Activated naive CD4-positive, alpha-beta T cell treated with anti-CD3 and anti-CD28 coated beads for 36 hours (primary cell): ENCODE data around the gene GLIS1. TPM values are rescaled to one million over a fixed set of nuclear protein-coding genes. Genes with fewer than 3 reads are reported as not detected.
"Not testable (repeated sequence)": the region's sequence is repeated elsewhere in the genome, so short reads cannot be mapped to it uniquely, and the experiment has no call there.

ENCODE experiments used
- CTCF ChIA-PET: fragments of 350-600 bp; sonication (Branson Sonifier 250); formaldehyde crosslinking; loops from one replicate; lab custom pipeline; 2021; ENCODE audit warnings: antibody characterized with exemption; lab: Charles Lee
- DNase-seq: peaks from one replicate; pipeline ENCODE4 v3.0.0-alpha.2; 2020
- H3K27ac Mint-ChIP-seq: one replicate; pipeline ENCODE4 v1.8.0; 2021; ENCODE audit warnings: mild to moderate bottlenecking, mixed read lengths
- H3K27me3 Mint-ChIP-seq: one replicate; pipeline ENCODE4 v1.8.0; 2021; ENCODE audit warnings: low read depth, mixed read lengths
- H3K36me3 Mint-ChIP-seq: one replicate; pipeline ENCODE4 v1.8.0; 2021; ENCODE audit warnings: low read depth, mixed read lengths
- H3K4me1 Mint-ChIP-seq: one replicate; pipeline ENCODE4 v1.8.0; 2021; ENCODE audit warnings: low read depth, mixed read lengths
- H3K4me3 Mint-ChIP-seq: one replicate; pipeline ENCODE4 v1.8.0; 2021; ENCODE audit warnings: mild to moderate bottlenecking, moderate library complexity, mixed read lengths
- H3K9me3 Mint-ChIP-seq: one replicate; pipeline ENCODE4 v1.8.0; 2021; ENCODE audit warnings: mixed read lengths
- intact Hi-C: fragments of 100-400 bp; cut with micrococcal nuclease; formaldehyde crosslinking; loops from one replicate; pipeline ENCODE4 v1.15.1; 2023
- total RNA-seq, 2 experiments: library from RNA; stranded (reverse); gene quantifications; one replicate each; pipeline ENCODE4 v1.2.3, GENCODE V29; 2021

GLIS1 gene
- total RNA-seq, 2 experiments from 2014 or later, result not detected

GRCh38 chr1:53652441-53653199, 86.3 kb downstream of the GLIS1 start:
- CTCF ChIA-PET, result no interaction called here
- intact Hi-C loops, result no loop called here
- H3K4me3 Mint-ChIP-seq, result no peak overlapping the region
- no peaks in the 10 kb centered on the region for H3K4me1 Mint-ChIP-seq
- H3K27ac Mint-ChIP-seq, result no peak overlapping the region
- no peaks in the 10 kb centered on the region for H3K27me3 Mint-ChIP-seq
- DNase-seq, result no peak
- no peaks in the 10 kb centered on the region for H3K36me3 Mint-ChIP-seq
- no peaks in the 10 kb centered on the region for H3K9me3 Mint-ChIP-seq

GRCh38 chr1:53651356-53651755, 87.6 kb downstream of the GLIS1 start:
- Mint-ChIP-seq H3K4me3 (no peak overlapping the region), H3K9me3 (no peaks in the 10 kb centered on the region), H3K4me1 (no peaks in the 10 kb centered on the region), H3K27ac (no peak overlapping the region), H3K36me3 (no peaks in the 10 kb centered on the region), H3K27me3 (no peaks in the 10 kb centered on the region)
- intact Hi-C loops, result no loop called here
- no peak for DNase-seq
- CTCF ChIA-PET, result no interaction called here

GRCh38 chr1:53648516-53648915, 90.4 kb downstream of the GLIS1 start:
- Mint-ChIP-seq H3K36me3 (no peaks in the 10 kb centered on the region), H3K4me3 (no peak overlapping the region), H3K9me3 (no peaks in the 10 kb centered on the region), H3K27me3 (peaks cover 3% of the 10 kb centered on the region), H3K4me1 (no peaks in the 10 kb centered on the region), H3K27ac (no peak overlapping the region)
- CTCF ChIA-PET, result no interaction called here
- intact Hi-C loops, result no loop called here
- no peak for DNase-seq

- H3K4me1 Mint-ChIP-seq, H3K27ac Mint-ChIP-seq, H3K36me3 Mint-ChIP-seq, intact Hi-C loops, H3K4me3 Mint-ChIP-seq, H3K9me3 Mint-ChIP-seq, H3K27me3 Mint-ChIP-seq, DNase-seq: not testable (repeated sequence)
- CTCF ChIA-PET, result interaction anchor here (1.3 kb wide), 1 partner anchor 255 kb away, joined by 3 read pairs; no protein-coding TSS in a partner anchor
These were observed 91.0 kb downstream of the GLIS1 start for GRCh38 chr1:53647915-53648314.

GRCh38 chr1:53646732-53647131, 92.2 kb downstream of the GLIS1 start:
- no peak for DNase-seq
- intact Hi-C loops, result no loop called here
- Mint-ChIP-seq H3K36me3 (no peaks in the 10 kb centered on the region), H3K27me3 (peaks cover 3% of the 10 kb centered on the region), H3K4me1 (no peaks in the 10 kb centered on the region), H3K27ac (no peak overlapping the region), H3K4me3 (no peak overlapping the region), H3K9me3 (no peaks in the 10 kb centered on the region)
- CTCF ChIA-PET, result interaction anchor here (1.3 kb wide), 1 partner anchor 254 kb away, joined by 3 read pairs; no protein-coding TSS in a partner anchor

- Mint-ChIP-seq H3K27me3 (peaks cover 3% of the 10 kb centered on the region), H3K9me3 (no peaks in the 10 kb centered on the region), H3K27ac (no peak overlapping the region), H3K4me1 (no peaks in the 10 kb centered on the region), H3K36me3 (no peaks in the 10 kb centered on the region), H3K4me3 (no peak overlapping the region)
- intact Hi-C loops, result no loop called here
- CTCF ChIA-PET, result no interaction called here
- DNase-seq, result no peak
These were observed 93.3 kb downstream of the GLIS1 start for GRCh38 chr1:53645690-53646078.

- DNase-seq, result no peak
- Mint-ChIP-seq H3K4me1 (no peaks in the 10 kb centered on the region), H3K4me3 (no peak overlapping the region), H3K27me3 (peaks cover 3% of the 10 kb centered on the region), H3K36me3 (no peaks in the 10 kb centered on the region), H3K9me3 (no peaks in the 10 kb centered on the region), H3K27ac (no peak overlapping the region)
- CTCF ChIA-PET, result no interaction called here
- intact Hi-C loops, result no loop called here
These were observed 93.9 kb downstream of the GLIS1 start for GRCh38 chr1:53644909-53645689.

- H3K27me3 Mint-ChIP-seq, result peaks cover 3% of the 10 kb centered on the region
- no peak overlapping the region for H3K4me3 Mint-ChIP-seq
- no peak overlapping the region for H3K27ac Mint-ChIP-seq
- DNase-seq, result no peak
- H3K9me3 Mint-ChIP-seq, result no peaks in the 10 kb centered on the region
- no peaks in the 10 kb centered on the region for H3K36me3 Mint-ChIP-seq
- intact Hi-C loops, result no loop called here
- H3K4me1 Mint-ChIP-seq, result no peaks in the 10 kb centered on the region
- CTCF ChIA-PET, result no interaction called here
These were observed 94.5 kb downstream of the GLIS1 start for GRCh38 chr1:53644496-53644895.

- Mint-ChIP-seq H3K27me3 (peaks cover 3% of the 10 kb centered on the region), H3K4me3 (no peak overlapping the region), H3K9me3 (no peaks in the 10 kb centered on the region), H3K36me3 (no peaks in the 10 kb centered on the region), H3K27ac (no peak overlapping the region), H3K4me1 (no peaks in the 10 kb centered on the region)
- intact Hi-C loops, result no loop called here
- no peak for DNase-seq
- CTCF ChIA-PET, result no interaction called here
These were observed 95.0 kb downstream of the GLIS1 start for GRCh38 chr1:53643881-53644390.

- no peaks in the 10 kb centered on the region for H3K36me3 Mint-ChIP-seq
- CTCF ChIA-PET, result no interaction called here
- intact Hi-C loops, result no loop called here
- DNase-seq, result no peak
- H3K9me3 Mint-ChIP-seq, result no peaks in the 10 kb centered on the region
- H3K4me3 Mint-ChIP-seq, result no peak overlapping the region
- H3K27me3 Mint-ChIP-seq, result peaks cover 3% of the 10 kb centered on the region
- H3K27ac Mint-ChIP-seq, result no peak overlapping the region
- H3K4me1 Mint-ChIP-seq, result no peaks in the 10 kb centered on the region
These were observed 95.7 kb downstream of the GLIS1 start for GRCh38 chr1:53643041-53643880.

- H3K4me3 Mint-ChIP-seq, result no peak overlapping the region
- no peak for DNase-seq
- no peaks in the 10 kb centered on the region for H3K9me3 Mint-ChIP-seq
- H3K4me1 Mint-ChIP-seq, result no peaks in the 10 kb centered on the region
- no peaks in the 10 kb centered on the region for H3K36me3 Mint-ChIP-seq
- H3K27me3 Mint-ChIP-seq, result peaks cover 3% of the 10 kb centered on the region
- intact Hi-C loops, result no loop called here
- H3K27ac Mint-ChIP-seq, result no peak overlapping the region
- CTCF ChIA-PET, result no interaction called here
These were observed 96.4 kb downstream of the GLIS1 start for GRCh38 chr1:53642607-53643006.

GRCh38 chr1:53642215-53642555, 96.8 kb downstream of the GLIS1 start:
- H3K27me3 Mint-ChIP-seq, result peaks cover 3% of the 10 kb centered on the region
- no peaks in the 10 kb centered on the region for H3K9me3 Mint-ChIP-seq
- intact Hi-C loops, result no loop called here
- H3K27ac Mint-ChIP-seq, result no peak overlapping the region
- H3K36me3 Mint-ChIP-seq, result no peaks in the 10 kb centered on the region
- no peaks in the 10 kb centered on the region for H3K4me1 Mint-ChIP-seq
- no peak overlapping the region for H3K4me3 Mint-ChIP-seq
- no peak for DNase-seq
- CTCF ChIA-PET, result no interaction called here
